GM12892 (cell line): ENCODE data around the gene PCA3.
"Not testable (repeated sequence)": the region's sequence is repeated elsewhere in the genome, so short reads cannot be mapped to it uniquely, and the experiment has no call there.

Experiments
- POLR2A ChIP-seq: IDR thresholded peaks from 2 replicates; pipeline ENCODE4 v1.6.1; 2011; ENCODE audit warnings: low read depth, low read length, control low read depth
- POLR2AphosphoS5 ChIP-seq: IDR thresholded peaks from 2 replicates; pipeline ENCODE4 v1.6.1; 2011; ENCODE audit warnings: low read depth, low read length, control low read depth
- TAF1 ChIP-seq: IDR thresholded peaks from 2 replicates; pipeline ENCODE4 v1.6.1; 2011; ENCODE audit warnings: low read depth, mild to moderate bottlenecking, control low read depth, low read length, borderline replicate concordance

DNA sequence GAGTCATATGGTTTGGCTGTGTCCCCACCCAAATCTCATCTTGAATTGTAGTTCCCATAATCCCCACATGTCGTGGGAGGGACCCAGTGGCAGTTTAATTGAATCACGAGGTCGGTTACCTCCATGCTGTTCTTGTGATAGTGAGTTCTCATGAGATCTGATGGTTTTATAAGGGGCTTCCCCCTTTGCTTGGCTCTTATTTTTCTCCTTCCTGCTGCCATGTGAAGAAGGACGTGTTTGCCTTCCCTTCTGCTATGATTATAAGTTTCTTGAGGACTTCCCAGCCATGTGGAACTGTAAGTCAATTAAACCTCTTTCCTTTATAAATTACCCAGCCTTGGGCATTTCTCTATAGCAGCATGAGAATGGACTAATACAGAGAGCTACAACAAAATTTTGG is 21.3 kb upstream of the PCA3 start:
- TF ChIP-seq POLR2A, POLR2AphosphoS5, TAF1: not testable (repeated sequence)
